ENCODE data around the gene ERO1A. TPM values are rescaled to one million over a fixed set of nuclear protein-coding genes. Genes with fewer than 3 reads are reported as not detected.

Gene ERO1A
- total RNA-seq, 1 experiment from 2014 or later: 118 TPM

DNA sequence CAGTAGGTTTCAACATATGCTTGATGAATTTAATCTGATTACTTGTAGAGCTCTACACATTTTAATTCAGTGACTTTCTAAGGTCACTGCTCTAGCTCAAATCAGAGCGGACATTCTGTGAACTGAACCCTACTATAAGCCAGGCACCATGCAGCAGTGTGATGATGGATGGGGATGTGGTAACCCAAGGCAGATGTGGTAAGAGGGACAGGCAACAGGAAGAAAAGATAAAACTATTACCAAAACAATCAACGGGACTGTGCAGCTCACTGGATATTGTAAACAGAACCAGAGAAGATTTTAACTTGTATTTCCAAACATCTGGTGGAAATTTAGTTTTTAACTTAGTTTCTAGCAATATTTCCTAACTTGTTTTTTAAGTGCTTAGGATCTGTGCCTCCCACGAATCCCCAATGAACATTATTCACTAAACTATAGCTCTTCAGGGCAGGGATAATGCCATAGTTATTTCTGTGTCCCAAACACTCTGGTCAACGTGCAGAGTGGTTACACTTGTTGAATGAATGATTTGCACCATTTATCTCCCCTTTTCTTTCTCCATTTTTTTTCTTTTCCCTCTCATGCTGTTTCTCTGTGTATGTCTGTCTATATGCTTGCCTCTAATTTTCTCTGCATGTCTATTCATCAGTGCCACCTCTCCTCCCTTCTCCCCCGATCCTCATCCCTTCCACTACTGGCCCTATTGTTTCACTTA, 3.0 kb downstream of the ERO1A start:
- no peak for ATAC-seq
- peaks cover 81% of the 10 kb centered on the region for H3K79me2 ChIP-seq (ENCODE audit: insufficient read depth, low read length)
- no peak overlapping the region for H3K4me2 ChIP-seq (ENCODE audit: low read length)
- intact Hi-C loops (cut with micrococcal nuclease): no loop called here
- no peak overlapping the region for H2AFZ ChIP-seq (ENCODE audit: low read depth, low read length, poor library complexity, severe bottlenecking)
- ChIA-PET RAD21 (ENCODE audit: low non-redundant PET in 1 of 2, low total read pairs in 2 of 2, uncharacterized antibody in 2 of 2, unreplicated experiment in 2 of 2) (no interaction called here), POLR2A (interaction anchor here (0.9 kb wide), 1 partner anchor 10 kb away, joined by 3 read pairs; no protein-coding TSS in a partner anchor), CTCF (no interaction called here)
- no peaks in the 10 kb centered on the region for H3K9me3 ChIP-seq (ENCODE audit: control insufficient read depth in 1 of 2, insufficient read depth in 1 of 2, low read depth in 1 of 2, low read length in 2 of 2)
- DNase-seq (ENCODE audit: low read depth, low spot score): no peak
- H3K9ac ChIP-seq (ENCODE audit: low read length): no peak overlapping the region
- H3K27me3 ChIP-seq (ENCODE audit: insufficient read depth, low read length): no peaks in the 10 kb centered on the region
- peaks cover 4 to 31% of the 10 kb centered on the region in 2 experiments; a peak in 3 of 4 replicates for H3K4me1 ChIP-seq (ENCODE audit: control insufficient read depth in 1 of 2, insufficient read depth in 2 of 2, low read length in 2 of 2)
- no peak overlapping the region for H3K4me3 ChIP-seq (replicated peaks in 1 of 2; ENCODE audit: low read depth in 1 of 2, low read length in 2 of 2)
- H4K20me1 ChIP-seq (ENCODE audit: insufficient read depth): peaks cover 16% of the 10 kb centered on the region; the same call in 1 of the 2 replicates
- H3K27ac ChIP-seq (ENCODE audit: low read depth, low read length): no peak overlapping the region
- H3K36me3 ChIP-seq (ENCODE audit: control insufficient read depth in 1 of 2, insufficient read depth in 2 of 2, low read length in 2 of 2): no peaks in the 10 kb centered on the region
- H3K9me2 ChIP-seq (ENCODE audit: insufficient read depth): no peaks in the 10 kb centered on the region
- TF ChIP-seq SP1 (IDR thresholded peaks at IDR 0.05; ENCODE audit: low read depth) (no peak), SRF (IDR thresholded peaks at IDR 0.05; ENCODE audit: low read depth) (no peak), EZH2phosphoT487 (IDR thresholded peaks at IDR 0.05; ENCODE audit: borderline replicate concordance) (no peak), ELF1 (IDR thresholded peaks at IDR 0.05; ENCODE audit: borderline replicate concordance, low read depth) (no peak), ZFX (IDR thresholded peaks at IDR 0.05) (no peak), POLR2A (IDR thresholded peaks at IDR 0.05; ENCODE audit: borderline replicate concordance, extremely low read depth, insufficient read depth, insufficient read length) (no peak), ZNF274 (IDR thresholded peaks at IDR 0.05; ENCODE audit: low read depth, low read length) (no peak), RAD21 (IDR thresholded peaks at IDR 0.05; ENCODE audit: low read depth) (no peak), FOSL1 (IDR thresholded peaks at IDR 0.05; ENCODE audit: low read depth) (no peak), YY1 (IDR thresholded peaks at IDR 0.05; ENCODE audit: extremely low read depth, insufficient replicate concordance, low read depth, low read length) (no peak), POLR2AphosphoS5 (IDR thresholded peaks at IDR 0.05; ENCODE audit: low read depth, low read length) (no peak), TCF7L2 (IDR thresholded peaks at IDR 0.05; ENCODE audit: borderline replicate concordance, extremely low read depth, insufficient read depth, insufficient read length) (no peak)
- TF ChIP-seq, protein P1, sequence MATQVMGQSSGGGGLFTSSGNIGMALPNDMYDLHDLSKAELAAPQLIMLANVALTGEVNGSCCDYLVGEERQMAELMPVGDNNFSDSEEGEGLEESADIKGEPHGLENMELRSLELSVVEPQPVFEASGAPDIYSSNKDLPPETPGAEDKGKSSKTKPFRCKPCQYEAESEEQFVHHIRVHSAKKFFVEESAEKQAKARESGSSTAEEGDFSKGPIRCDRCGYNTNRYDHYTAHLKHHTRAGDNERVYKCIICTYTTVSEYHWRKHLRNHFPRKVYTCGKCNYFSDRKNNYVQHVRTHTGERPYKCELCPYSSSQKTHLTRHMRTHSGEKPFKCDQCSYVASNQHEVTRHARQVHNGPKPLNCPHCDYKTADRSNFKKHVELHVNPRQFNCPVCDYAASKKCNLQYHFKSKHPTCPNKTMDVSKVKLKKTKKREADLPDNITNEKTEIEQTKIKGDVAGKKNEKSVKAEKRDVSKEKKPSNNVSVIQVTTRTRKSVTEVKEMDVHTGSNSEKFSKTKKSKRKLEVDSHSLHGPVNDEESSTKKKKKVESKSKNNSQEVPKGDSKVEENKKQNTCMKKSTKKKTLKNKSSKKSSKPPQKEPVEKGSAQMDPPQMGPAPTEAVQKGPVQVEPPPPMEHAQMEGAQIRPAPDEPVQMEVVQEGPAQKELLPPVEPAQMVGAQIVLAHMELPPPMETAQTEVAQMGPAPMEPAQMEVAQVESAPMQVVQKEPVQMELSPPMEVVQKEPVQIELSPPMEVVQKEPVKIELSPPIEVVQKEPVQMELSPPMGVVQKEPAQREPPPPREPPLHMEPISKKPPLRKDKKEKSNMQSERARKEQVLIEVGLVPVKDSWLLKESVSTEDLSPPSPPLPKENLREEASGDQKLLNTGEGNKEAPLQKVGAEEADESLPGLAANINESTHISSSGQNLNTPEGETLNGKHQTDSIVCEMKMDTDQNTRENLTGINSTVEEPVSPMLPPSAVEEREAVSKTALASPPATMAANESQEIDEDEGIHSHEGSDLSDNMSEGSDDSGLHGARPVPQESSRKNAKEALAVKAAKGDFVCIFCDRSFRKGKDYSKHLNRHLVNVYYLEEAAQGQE (IDR thresholded peaks at IDR 0.05; ENCODE audit: low read depth): no peak
- no TSS peak for BruUV-seq (replicated peaks)
